IMR-90 (cell line): ENCODE results near the gene GALM. TPM values are rescaled to one million over a fixed set of nuclear protein-coding genes. Genes with fewer than 3 reads are reported as not detected.

Source experiments
- ATAC-seq: fragments of 200-7000 bp; cut with Tn5 transposase; 2 replicates; pipeline ENCODE4 v1.9.1; 2020; ENCODE audit warnings: low read depth, mild to moderate bottlenecking, moderate library complexity
- BruUV-seq: library from RNA; stranded (reverse); fragments of 400-500 nt; replicated peaks from 2 replicates; lab custom pipeline; 2021; lab: Mats Ljungman, UMichigan
- CTCF ChIA-PET: fragments of 300-600 bp; formaldehyde crosslinking; extraction: SDS; loops from one replicate; lab custom pipeline; 2021; ENCODE audit warnings: antibody characterized with exemption; lab: Yijun Ruan, JAX
- POLR2A ChIA-PET: fragments of 300-600 bp; sonication (Branson Sonifier 250); formaldehyde crosslinking; loops from one replicate; lab custom pipeline; 2022; ENCODE audit warnings: antibody characterized with exemption; ENCODE audit not compliant: unreplicated experiment; lab: Charles Lee
- DNase-seq: peaks from one replicate; pipeline ENCODE4 v3.0.0; 2013
- H2AFZ ChIP-seq: replicated peaks from 2 replicates; pipeline ENCODE3; 2013; ENCODE audit warnings: low read length, mild to moderate bottlenecking; ENCODE audit not compliant: poor library complexity
- H2AK5ac ChIP-seq: 2 replicates; pipeline ENCODE4 v1.6.1; 2013; ENCODE audit warnings: low read depth, low read length, inconsistent platforms
- H2AK9ac ChIP-seq: replicated peaks from 2 replicates; pipeline ENCODE3; 2013; ENCODE audit warnings: mild to moderate bottlenecking, low read depth, low read length, moderate library complexity; ENCODE audit not compliant: poor library complexity
- H2BK120ac ChIP-seq: 2 replicates; pipeline ENCODE4 v1.6.1; 2013; ENCODE audit warnings: low read depth, low read length, inconsistent platforms
- H2BK15ac ChIP-seq: 3 replicates; pipeline ENCODE4 v1.6.1; 2013; ENCODE audit warnings: low read depth, low read length, inconsistent platforms
- H2BK20ac ChIP-seq: 2 replicates; pipeline ENCODE4 v1.6.1; 2013; ENCODE audit warnings: low read depth, mild to moderate bottlenecking, inconsistent platforms, low read length, moderate library complexity
- H2BK5ac ChIP-seq: 2 replicates; pipeline ENCODE4 v1.6.1; 2013; ENCODE audit warnings: mild to moderate bottlenecking, low read depth, low read length, inconsistent platforms; ENCODE audit not compliant: poor library complexity, severe bottlenecking
- H3K14ac ChIP-seq: replicated peaks from 2 replicates; pipeline ENCODE4 v1.6.1; 2013; ENCODE audit warnings: low read depth, low read length, inconsistent platforms
- H3K18ac ChIP-seq: 2 replicates; pipeline ENCODE4 v1.6.1; 2013; ENCODE audit warnings: low read depth, low read length, control low read depth
- H3K23ac ChIP-seq: 2 replicates; pipeline ENCODE4 v1.6.1; 2013; ENCODE audit warnings: low read depth, low read length, inconsistent platforms
- H3K27ac ChIP-seq: 2 replicates; pipeline ENCODE4 v1.5.1; 2013; ENCODE audit warnings: mild to moderate bottlenecking, control low read depth, low read length; ENCODE audit not compliant: insufficient read depth
- H3K27me3 ChIP-seq: 2 replicates; pipeline ENCODE4 v1.6.1; 2013; ENCODE audit warnings: low read length; ENCODE audit not compliant: control insufficient read depth, insufficient read depth
- H3K36me3 ChIP-seq: 2 replicates; pipeline ENCODE4 v1.6.1; 2013; ENCODE audit warnings: low read length, mixed read lengths; ENCODE audit not compliant: control insufficient read depth, insufficient read depth
- H3K4ac ChIP-seq: 2 replicates; pipeline ENCODE4 v1.6.1; 2013; ENCODE audit warnings: low read depth, low read length, inconsistent platforms
- H3K4me1 ChIP-seq: 2 replicates; pipeline ENCODE4 v1.6.1; 2013; ENCODE audit warnings: low read length, mixed read lengths; ENCODE audit not compliant: control insufficient read depth, insufficient read depth
- H3K4me2 ChIP-seq: 2 replicates; pipeline ENCODE4 v1.6.1; 2013; ENCODE audit warnings: low read depth, mild to moderate bottlenecking, control low read depth, low read length, moderate library complexity
- H3K4me3 ChIP-seq: 2 replicates; pipeline ENCODE4 v1.5.1; 2013; ENCODE audit warnings: low read depth, mild to moderate bottlenecking, control low read depth, low read length, moderate library complexity; ENCODE audit not compliant: insufficient read depth
- H3K56ac ChIP-seq: 2 replicates; pipeline ENCODE4 v1.6.1; 2013; ENCODE audit warnings: low read length, inconsistent platforms; ENCODE audit not compliant: insufficient read depth; ENCODE audit errors: extremely low read depth
- H3K79me1 ChIP-seq, 2 experiments: 2 replicates each; pipeline ENCODE4 v1.6.1; 2013; ENCODE audit warnings: low read length in 2 of 2, inconsistent platforms in 1 of 2, low read depth in 1 of 2
- H3K9ac ChIP-seq: 2 replicates; pipeline ENCODE4 v1.6.1; 2013; ENCODE audit warnings: low read depth, low read length, control low read depth
- H3K9me1 ChIP-seq: 2 replicates; pipeline ENCODE4 v1.6.1; 2013; ENCODE audit warnings: low read length, inconsistent platforms; ENCODE audit not compliant: insufficient read depth
- H3K9me3 ChIP-seq: 2 replicates; pipeline ENCODE4 v1.6.1; 2013; ENCODE audit warnings: low read length; ENCODE audit not compliant: control insufficient read depth, insufficient read depth
- H4K20me1 ChIP-seq: 2 replicates; pipeline ENCODE4 v1.6.1; 2013; ENCODE audit warnings: low read length, inconsistent platforms; ENCODE audit not compliant: insufficient read depth
- H4K5ac ChIP-seq: 2 replicates; pipeline ENCODE4 v1.6.1; 2013; ENCODE audit warnings: mild to moderate bottlenecking, low read depth, low read length, control low read depth
- H4K8ac ChIP-seq, 2 experiments: 2 replicates each; pipeline ENCODE4 v1.6.1; 2013; ENCODE audit warnings: low read depth in 2 of 2, low read length in 2 of 2, control low read depth in 1 of 2, inconsistent platforms in 1 of 2
- H4K91ac ChIP-seq: 2 replicates; pipeline ENCODE4 v1.6.1; 2013; ENCODE audit warnings: low read depth, low read length, inconsistent platforms; ENCODE audit not compliant: insufficient read depth
- BHLHE40 ChIP-seq: fragments of 150-350 bp; IDR thresholded peaks from 2 replicates; pipeline ENCODE4 v1.6.1; 2016; ENCODE audit warnings: mild to moderate bottlenecking, low read depth, low read length
- CEBPB ChIP-seq: IDR thresholded peaks from 2 replicates; pipeline ENCODE4 v1.6.1; 2012; ENCODE audit warnings: low read depth, low read length, improper control_type of control experiment
- CHD1 ChIP-seq: IDR thresholded peaks from 2 replicates; pipeline ENCODE4 v1.6.1; 2012; ENCODE audit warnings: low read depth, low read length, improper control_type of control experiment
- CTCF ChIP-seq: conservative IDR thresholded peaks from 2 replicates; pipeline ENCODE4 v1.5.1; 2012; ENCODE audit warnings: mild to moderate bottlenecking, low read depth, low read length, improper control_type of control experiment
- FOS ChIP-seq: fragments of 150-350 bp; IDR thresholded peaks from 2 replicates; pipeline ENCODE4 v1.6.1; 2016; ENCODE audit warnings: low read depth, low read length
- MAFK ChIP-seq: IDR thresholded peaks from 2 replicates; pipeline ENCODE4 v1.6.1; 2012; ENCODE audit warnings: low read depth, low read length, improper control_type of control experiment
- MAZ ChIP-seq: IDR thresholded peaks from 2 replicates; pipeline ENCODE4 v1.6.1; 2012; ENCODE audit warnings: low read depth, mild to moderate bottlenecking, low read length, improper control_type of control experiment, moderate library complexity, borderline replicate concordance
- MXI1 ChIP-seq: IDR thresholded peaks from 2 replicates; pipeline ENCODE4 v1.6.1; 2012; ENCODE audit warnings: low read depth, mild to moderate bottlenecking, low read length, moderate library complexity, borderline replicate concordance
- NFE2L2 ChIP-seq: fragments of 150-350 bp; IDR thresholded peaks from 2 replicates; pipeline ENCODE4 v1.6.1; 2016; ENCODE audit warnings: low read depth, mild to moderate bottlenecking, low read length
- POLR2A ChIP-seq: IDR thresholded peaks from 2 replicates; pipeline ENCODE4 v1.6.1; 2012; ENCODE audit warnings: mild to moderate bottlenecking, low read depth, low read length
- RAD21 ChIP-seq: IDR thresholded peaks from 2 replicates; pipeline ENCODE4 v1.6.1; 2012; ENCODE audit warnings: low read length, improper control_type of control experiment
- RCOR1 ChIP-seq: IDR thresholded peaks from 2 replicates; pipeline ENCODE4 v1.6.1; 2012; ENCODE audit warnings: mild to moderate bottlenecking, low read length, improper control_type of control experiment; ENCODE audit not compliant: insufficient replicate concordance
- RFX5 ChIP-seq: IDR thresholded peaks from 2 replicates; pipeline ENCODE4 v1.8.0; 2012; ENCODE audit warnings: low read depth, mild to moderate bottlenecking, low read length, moderate library complexity
- SMC3 ChIP-seq: fragments of 150-350 bp; IDR thresholded peaks from 2 replicates; pipeline ENCODE4 v1.6.1; 2016; ENCODE audit warnings: low read depth, mild to moderate bottlenecking, antibody characterized with exemption, low read length, moderate library complexity
- WGBS, 2 experiments: methylation state at CpG; one replicate each; pipeline versions ENCODE4 v1.1.5 to v1.1.7; 2013; ENCODE audit warnings: missing lambda C conversion rate in 2 of 2; ENCODE audit not compliant: insufficient read length in 1 of 2; ENCODE audit errors: extremely low coverage in 2 of 2; 5-methylcytosine and 5-hydroxymethylcytosine counted together
- dilution Hi-C: fragments of 300-500 bp; cut with HindIII; formaldehyde crosslinking; loops from one replicate; pipeline ENCODE4 v1.14.3; 2018; ENCODE audit warnings: low sequenced_read_pairs; ENCODE audit not compliant: unreplicated experiment
- in situ Hi-C: fragments of 300-500 bp; cut with MboI; formaldehyde crosslinking; loops from 3 replicates; pipeline ENCODE4 v1.14.3; 2019; ENCODE audit warnings: low sequenced_read_pairs, inconsistent platforms, mixed read lengths
- intact Hi-C: fragments of 100-400 bp; cut with micrococcal nuclease; formaldehyde crosslinking; loops from 2 replicates; pipeline ENCODE4 v1.10.0; 2022
- polyA plus RNA-seq, 3 experiments: library from polyadenylated mRNA; depleted of rRNA; stranded (reverse); fragments of >200 nt; gene quantifications; 2 replicates each; pipeline ENCODE4 v1.2.3, GENCODE V29; 2012; ENCODE audit warnings: low replicate concordance in 1 of 3
- total RNA-seq: library from RNA; depleted of rRNA; stranded (reverse); fragments of >200 nt; gene quantifications from 2 replicates; pipeline ENCODE4 v1.2.3, GENCODE V29; 2012
- TF ChIP-seq, protein P1 (sequence below): fragments of 150-350 bp; IDR thresholded peaks from 2 replicates; pipeline ENCODE4 v1.6.1; 2017; ENCODE audit warnings: mild to moderate bottlenecking, antibody characterized with exemption, low read length, low read depth
- TF ChIP-seq, protein P2 (sequence below): fragments of 150-350 bp; IDR thresholded peaks from 2 replicates; pipeline ENCODE4 v1.6.1; 2016; ENCODE audit warnings: low read depth, mild to moderate bottlenecking, low read length, moderate library complexity, borderline replicate concordance

The GALM gene
- total and polyA plus RNA-seq, 2 of the 4 experiments (the other 2 are of a cell fraction) = 12.1 to 24.2 TPM

- no peak overlapping the region for H3K56ac ChIP-seq
- H3K27me3 ChIP-seq = no peaks in the 10 kb centered on the region
- H2BK15ac ChIP-seq = no peak overlapping the region
- no peak overlapping the region for H4K91ac ChIP-seq
- no peak overlapping the region for H3K9ac ChIP-seq
- no peaks in the 10 kb centered on the region for H3K9me1 ChIP-seq
- dilution Hi-C loops (no loop called here), intact Hi-C loops (no loop called here), in situ Hi-C loops (no loop called here)
- no TSS peak for BruUV-seq
- ChIA-PET CTCF (interaction anchor here (0.6 kb wide), 1 partner anchor 15 kb away, joined by 3 read pairs; no protein-coding TSS in a partner anchor), POLR2A (no interaction called here)
- no peak overlapping the region for H4K8ac ChIP-seq
- no peaks in the 10 kb centered on the region for H3K36me3 ChIP-seq
- no peaks in the 10 kb centered on the region for H3K4me1 ChIP-seq
- no peak for TF ChIP-seq NFE2L2
- no peak for TF ChIP-seq FOS
- no peak for TF ChIP-seq MAZ
- TF ChIP-seq RFX5 = no peak
- TF ChIP-seq, protein P1, sequence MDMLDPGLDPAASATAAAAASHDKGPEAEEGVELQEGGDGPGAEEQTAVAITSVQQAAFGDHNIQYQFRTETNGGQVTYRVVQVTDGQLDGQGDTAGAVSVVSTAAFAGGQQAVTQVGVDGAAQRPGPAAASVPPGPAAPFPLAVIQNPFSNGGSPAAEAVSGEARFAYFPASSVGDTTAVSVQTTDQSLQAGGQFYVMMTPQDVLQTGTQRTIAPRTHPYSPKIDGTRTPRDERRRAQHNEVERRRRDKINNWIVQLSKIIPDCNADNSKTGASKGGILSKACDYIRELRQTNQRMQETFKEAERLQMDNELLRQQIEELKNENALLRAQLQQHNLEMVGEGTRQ = no peak
- no peak for TF ChIP-seq CTCF
- no peak for TF ChIP-seq CEBPB
- TF ChIP-seq SMC3 = no peak
- no peak for TF ChIP-seq CHD1
- no peak for TF ChIP-seq BHLHE40
- TF ChIP-seq RCOR1 = no peak
- no peak for TF ChIP-seq MAFK
- no peak for TF ChIP-seq MXI1
- no peak for TF ChIP-seq POLR2A
- TF ChIP-seq, protein P2, sequence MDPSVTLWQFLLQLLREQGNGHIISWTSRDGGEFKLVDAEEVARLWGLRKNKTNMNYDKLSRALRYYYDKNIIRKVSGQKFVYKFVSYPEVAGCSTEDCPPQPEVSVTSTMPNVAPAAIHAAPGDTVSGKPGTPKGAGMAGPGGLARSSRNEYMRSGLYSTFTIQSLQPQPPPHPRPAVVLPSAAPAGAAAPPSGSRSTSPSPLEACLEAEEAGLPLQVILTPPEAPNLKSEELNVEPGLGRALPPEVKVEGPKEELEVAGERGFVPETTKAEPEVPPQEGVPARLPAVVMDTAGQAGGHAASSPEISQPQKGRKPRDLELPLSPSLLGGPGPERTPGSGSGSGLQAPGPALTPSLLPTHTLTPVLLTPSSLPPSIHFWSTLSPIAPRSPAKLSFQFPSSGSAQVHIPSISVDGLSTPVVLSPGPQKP = no peak
- TF ChIP-seq RAD21 = no peak
- no peak overlapping the region for H3K18ac ChIP-seq
- H3K9me3 ChIP-seq = peaks cover 5% of the 10 kb centered on the region; the same call in 1 of the 2 replicates
- ATAC-seq = no peak
- DNase-seq = no peak
- no peak overlapping the region for H2AK5ac ChIP-seq
- H2BK5ac ChIP-seq = no peak overlapping the region
- no peak overlapping the region for H3K23ac ChIP-seq
- H2AFZ ChIP-seq = no peak overlapping the region
- H3K14ac ChIP-seq = no peak overlapping the region
- no peaks in the 10 kb centered on the region for H3K79me1 ChIP-seq
- no CpG with 5 or more reads among the region's 2 CpGs for WGBS, 2 experiments
- no peak overlapping the region for H3K4me3 ChIP-seq
- no peaks in the 10 kb centered on the region for H4K20me1 ChIP-seq
- no peak overlapping the region for H2AK9ac ChIP-seq
- H2BK120ac ChIP-seq = no peak overlapping the region
- no peak overlapping the region for H3K4me2 ChIP-seq
- no peak overlapping the region for H2BK20ac ChIP-seq
- no peak overlapping the region for H3K27ac ChIP-seq
- H3K4ac ChIP-seq = no peak overlapping the region
- no peak overlapping the region for H4K5ac ChIP-seq
Measured at GRCh38 chr2:38633895-38634294, 32.0 kb upstream of the GALM start.
